Stimulated activated naive CD8-positive, alpha-beta T cell treated with anti-CD3 and anti-CD28 coated beads, Interleukin-15, amount 100 ng/mL, for 72 hours (primary cell): ENCODE results near the gene MMP1.
"Not testable (repeated sequence)": the region's sequence is repeated elsewhere in the genome, so short reads cannot be mapped to it uniquely, and the experiment has no call there.

Source experiments
- ATAC-seq: fragments of 150-1000 bp; cut with Tn5 transposase; 2 replicates; pipeline ENCODE4 v1.10.0; 2021; ENCODE audit warnings: mild to moderate bottlenecking, moderate library complexity
- DNase-seq, 2 donors: peaks; one replicate each; pipeline ENCODE4 v3.0.0; 2021 to 2022
- H3K27ac Mint-ChIP-seq, 2 donors: one replicate each; pipeline ENCODE4 v1.8.0; 2022; ENCODE audit warnings: mild to moderate bottlenecking in 2 of 2, mixed read lengths in 2 of 2, moderate library complexity in 2 of 2
- H3K27me3 Mint-ChIP-seq: one replicate; pipeline ENCODE4 v1.8.0; 2022; ENCODE audit warnings: mixed read lengths
- H3K4me1 Mint-ChIP-seq: one replicate; pipeline ENCODE4 v1.8.0; 2022; ENCODE audit warnings: mild to moderate bottlenecking, mixed read lengths
- H3K4me3 Mint-ChIP-seq, 2 donors: one replicate each; pipeline ENCODE4 v1.8.0; 2022; ENCODE audit warnings: mild to moderate bottlenecking in 2 of 2, mixed read lengths in 2 of 2, moderate library complexity in 1 of 2
- H3K9me3 Mint-ChIP-seq, 2 donors: one replicate each; pipeline ENCODE4 v1.8.0; 2022; ENCODE audit warnings: mixed read lengths in 2 of 2

Gene MMP1

GRCh38 chr11:102751673-102752072, 46.3 kb downstream of the MMP1 start:
- H3K4me3 Mint-ChIP-seq, result no peak overlapping the region
- no peak for ATAC-seq
- H3K27ac Mint-ChIP-seq, result no peak overlapping the region
- H3K27me3 Mint-ChIP-seq, result peaks cover 37% of the 10 kb centered on the region
- no peaks in the 10 kb centered on the region for H3K4me1 Mint-ChIP-seq
- no peak for DNase-seq
- H3K9me3 Mint-ChIP-seq, result peaks cover 6 to 17% of the 10 kb centered on the region in 2 donors

GRCh38 chr11:102749101-102749722, 48.7 kb downstream of the MMP1 start:
- no peak overlapping the region for H3K4me3 Mint-ChIP-seq
- DNase-seq, result no peak
- H3K27me3 Mint-ChIP-seq, result peaks cover 20% of the 10 kb centered on the region
- no peak overlapping the region for H3K27ac Mint-ChIP-seq
- H3K4me1 Mint-ChIP-seq, result no peaks in the 10 kb centered on the region
- peaks cover 6 to 17% of the 10 kb centered on the region in 2 donors for H3K9me3 Mint-ChIP-seq
- ATAC-seq, result no peak

GRCh38 chr11:102746746-102747578, 51.0 kb downstream of the MMP1 start:
- not testable (repeated sequence) for H3K27ac Mint-ChIP-seq
- H3K9me3 Mint-ChIP-seq, result peaks cover 6 to 17% of the 10 kb centered on the region in 2 donors

More at GRCh38 chr11:102746746-102747578, 51.0 kb downstream of the MMP1 start:
- peaks cover 20% of the 10 kb centered on the region for H3K27me3 Mint-ChIP-seq
- ATAC-seq, H3K4me1 Mint-ChIP-seq, H3K4me3 Mint-ChIP-seq, DNase-seq: not testable (repeated sequence)
